GM19324 (cell line): Measurements from ENCODE around the gene ZBTB18.
A peak's percentile ranks its signal among the peaks of the same experiment; 100 is the strongest.

Experiments used
- ATAC-seq: cut with Tn5 transposase; IDR thresholded peaks from one replicate; pipeline ENCODE4 v1.9.1; 2021; ENCODE audit warnings: mild to moderate bottlenecking, moderate library complexity; ENCODE audit not compliant: unreplicated experiment, low FRiP score

The ZBTB18 gene

DNA sequence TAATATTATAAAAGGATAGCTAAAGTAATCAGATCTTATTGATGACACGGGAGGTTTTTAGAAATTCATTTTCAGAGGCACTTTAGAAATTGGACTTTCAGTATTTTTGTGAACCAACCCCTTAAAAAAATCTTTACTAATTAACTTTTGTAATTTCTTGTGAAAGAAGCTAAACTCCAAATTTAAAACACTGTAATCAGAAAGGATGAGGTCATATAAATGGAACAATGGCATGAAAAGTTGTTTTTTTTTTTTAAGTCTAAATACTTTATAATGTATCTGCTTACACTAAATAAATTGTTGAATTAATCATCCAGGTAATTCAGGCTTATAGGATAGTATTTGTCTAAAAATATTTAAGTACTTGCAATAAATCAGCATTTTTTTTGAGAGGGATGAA is 9.0 kb downstream of the ZBTB18 start:
- ATAC-seq: no peak

- peak; percentile 53 for ATAC-seq
Measured at GRCh38 chr1:244060686-244061085, 9.6 kb downstream of the ZBTB18 start.

DNA sequence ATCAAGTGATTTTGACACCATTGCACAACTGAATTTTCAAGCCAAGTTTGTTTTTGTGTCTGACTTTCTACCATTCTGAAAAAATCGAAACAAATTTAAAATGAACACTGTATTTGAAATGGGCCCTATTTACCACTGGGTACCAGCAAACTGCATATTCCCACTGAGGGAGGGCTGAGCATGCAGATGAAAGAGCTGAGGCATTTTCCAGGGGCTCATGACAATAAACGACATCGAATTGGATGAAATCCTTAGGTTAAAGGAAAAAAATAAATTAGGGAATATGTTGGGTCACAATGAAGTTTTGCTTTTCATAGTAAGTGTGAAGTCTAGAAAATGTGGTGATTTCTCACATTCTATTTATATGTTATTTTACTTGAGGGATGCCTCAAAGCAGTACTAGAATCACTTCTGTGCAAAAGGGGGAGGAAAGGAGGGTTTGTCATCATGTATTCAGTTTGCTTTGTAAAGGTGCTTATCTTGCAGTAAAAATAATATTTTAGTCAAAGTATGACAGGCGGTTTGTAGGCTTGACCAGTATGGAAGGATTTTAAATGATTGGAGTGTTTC is 11.2 kb downstream of the ZBTB18 start:
- ATAC-seq: no peak

GRCh38 chr1:244063498-244063897 is 12.4 kb downstream of the ZBTB18 start:
- ATAC-seq: no peak

DNA sequence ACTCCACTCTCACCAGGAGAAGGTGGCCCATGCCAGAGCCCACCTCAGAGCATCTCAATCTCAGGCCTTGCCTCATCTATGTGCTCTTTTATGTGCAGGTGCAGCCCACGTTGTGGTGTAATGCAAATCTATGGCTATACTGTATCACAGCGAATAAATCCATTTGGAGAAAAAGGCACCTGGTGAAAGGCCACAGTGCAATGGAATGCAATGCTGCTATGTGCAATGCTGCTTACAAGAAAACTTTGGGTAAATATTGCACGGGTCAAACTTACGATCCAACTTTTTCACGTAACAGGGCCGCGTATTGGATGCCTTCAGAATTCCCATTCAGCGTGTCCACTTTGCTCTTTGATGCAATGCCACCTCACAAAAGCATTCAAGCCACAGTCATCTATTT is 13.5 kb downstream of the ZBTB18 start:
- ATAC-seq: no peak

DNA sequence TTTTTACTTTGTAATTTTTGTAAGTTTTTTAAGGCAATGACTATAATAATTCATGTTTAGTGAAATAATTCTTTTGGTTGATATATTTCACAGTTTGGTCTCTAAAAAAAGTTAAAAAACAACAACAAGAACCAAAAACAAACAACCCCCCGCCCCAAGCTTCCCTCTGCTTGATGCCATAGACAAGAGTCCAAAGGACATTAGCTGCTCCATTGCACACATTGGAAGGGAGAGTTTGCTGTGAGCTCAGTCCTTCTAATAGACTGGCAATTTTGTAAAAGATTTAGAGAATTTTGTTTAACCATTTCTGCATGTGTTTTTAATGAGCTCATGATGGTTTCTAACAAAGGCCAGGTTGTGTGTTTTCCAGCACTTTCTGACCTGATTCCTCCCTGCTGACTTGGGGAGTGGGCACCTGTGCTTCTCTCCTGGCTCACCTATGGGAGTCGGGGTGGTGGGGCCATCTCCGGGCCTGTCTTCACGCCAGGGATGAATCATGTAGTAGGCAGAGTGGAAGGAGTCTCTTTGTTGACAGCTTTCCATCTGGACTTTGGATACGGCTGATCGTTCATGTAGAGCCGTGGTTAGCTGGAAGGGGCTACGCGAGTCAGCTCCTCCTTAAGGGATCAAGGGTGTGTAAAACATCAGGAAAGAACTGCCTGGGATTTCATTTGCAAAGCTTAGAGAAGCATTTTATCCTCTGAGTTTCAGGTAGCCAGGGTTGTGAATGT is 14.1 kb downstream of the ZBTB18 start:
- ATAC-seq: no peak

DNA sequence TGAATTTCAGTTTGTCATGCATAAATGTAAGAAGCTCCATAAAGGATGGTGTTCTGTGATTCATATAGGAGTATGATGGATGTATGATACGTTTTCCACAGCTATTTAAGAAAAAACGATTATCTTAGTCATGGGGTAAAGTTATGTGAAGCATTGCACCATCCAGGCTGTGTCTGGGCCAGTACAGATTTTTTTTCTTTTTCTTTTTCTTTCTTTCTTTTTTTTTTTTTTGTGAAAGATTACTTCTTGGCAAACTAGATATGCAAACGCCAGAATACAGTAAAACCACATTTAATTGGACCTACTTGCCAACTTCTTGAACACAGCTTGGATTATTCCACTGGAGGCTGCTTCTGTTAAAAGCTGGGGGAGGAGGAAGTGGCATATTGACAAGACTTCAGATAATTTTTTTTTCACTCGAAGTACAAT is 14.9 kb downstream of the ZBTB18 start:
- no peak for ATAC-seq

DNA sequence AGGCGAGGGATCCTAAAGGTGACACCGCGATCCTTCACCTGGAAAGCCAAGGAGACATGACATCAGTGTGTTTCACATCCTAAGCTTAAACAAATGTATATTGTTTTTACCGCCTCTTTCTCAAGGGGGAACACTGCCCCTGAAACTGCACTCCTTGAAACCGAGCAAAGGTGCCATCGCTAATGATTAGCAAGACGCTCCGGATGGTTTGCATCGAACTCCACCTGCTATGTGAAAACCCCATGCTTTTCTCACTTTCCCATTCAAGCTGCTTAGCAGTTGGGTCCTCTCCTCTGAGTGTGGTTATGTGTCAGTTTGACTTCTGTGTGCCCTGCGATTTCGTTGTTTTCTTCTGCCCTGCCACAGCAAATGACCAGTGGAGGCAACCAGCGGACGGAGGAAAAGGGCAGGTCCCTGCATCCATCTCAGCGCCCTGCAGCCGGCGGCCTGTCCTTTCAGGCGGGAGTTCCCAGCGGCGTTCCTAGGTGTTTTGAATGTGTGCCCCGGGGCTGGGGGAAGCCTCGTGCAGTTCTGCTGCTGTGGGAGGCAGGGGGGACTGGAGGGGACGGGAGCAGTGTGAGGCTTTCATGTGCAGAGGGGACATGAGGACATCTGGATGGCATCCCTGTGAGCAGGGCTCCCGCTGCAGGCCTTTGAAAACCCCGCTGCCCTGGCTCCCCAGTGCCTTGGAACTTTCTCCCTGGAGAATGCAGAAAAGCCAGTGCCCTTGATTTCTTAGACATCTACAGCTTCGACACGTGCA is 16.1 kb downstream of the ZBTB18 start:
- no peak for ATAC-seq

DNA sequence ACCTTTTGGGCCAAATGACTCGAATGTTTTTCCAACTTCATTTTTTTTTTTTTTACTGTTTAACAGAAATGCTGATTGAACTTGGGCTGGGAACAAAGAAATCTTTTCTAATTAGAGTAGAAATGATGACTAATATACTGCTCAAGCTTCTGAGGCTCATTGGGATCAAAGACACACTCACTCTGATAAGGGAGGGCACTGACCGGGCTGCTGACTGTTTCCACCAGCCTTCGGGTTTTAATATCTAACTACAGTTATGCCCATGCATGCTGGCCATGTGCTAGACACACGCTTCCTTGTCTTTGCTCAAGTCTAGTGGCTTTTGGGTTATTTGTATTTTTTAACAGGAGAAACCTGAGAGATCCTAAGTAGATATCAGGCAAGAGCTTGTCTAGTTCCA is 16.8 kb downstream of the ZBTB18 start:
- ATAC-seq: no peak

DNA sequence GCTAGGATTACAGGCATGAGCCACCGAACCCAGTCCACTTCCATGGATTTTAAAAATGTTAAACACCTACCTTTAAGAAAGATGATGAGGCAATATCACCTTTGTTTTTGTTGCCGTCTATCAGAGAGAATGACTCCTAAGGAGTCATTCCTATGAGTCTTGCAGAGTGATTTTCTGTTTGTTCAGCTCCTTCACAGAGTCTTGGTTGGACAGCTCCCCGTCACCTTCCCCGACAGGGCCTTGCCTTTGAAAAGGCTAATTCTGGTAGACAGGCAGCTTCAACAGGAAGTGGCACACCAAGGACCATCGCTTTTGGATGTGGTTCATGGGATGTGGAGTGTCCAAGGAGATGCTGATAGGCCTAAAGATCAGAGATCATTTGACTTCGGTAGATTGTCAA is 17.5 kb downstream of the ZBTB18 start:
- ATAC-seq: no peak

DNA sequence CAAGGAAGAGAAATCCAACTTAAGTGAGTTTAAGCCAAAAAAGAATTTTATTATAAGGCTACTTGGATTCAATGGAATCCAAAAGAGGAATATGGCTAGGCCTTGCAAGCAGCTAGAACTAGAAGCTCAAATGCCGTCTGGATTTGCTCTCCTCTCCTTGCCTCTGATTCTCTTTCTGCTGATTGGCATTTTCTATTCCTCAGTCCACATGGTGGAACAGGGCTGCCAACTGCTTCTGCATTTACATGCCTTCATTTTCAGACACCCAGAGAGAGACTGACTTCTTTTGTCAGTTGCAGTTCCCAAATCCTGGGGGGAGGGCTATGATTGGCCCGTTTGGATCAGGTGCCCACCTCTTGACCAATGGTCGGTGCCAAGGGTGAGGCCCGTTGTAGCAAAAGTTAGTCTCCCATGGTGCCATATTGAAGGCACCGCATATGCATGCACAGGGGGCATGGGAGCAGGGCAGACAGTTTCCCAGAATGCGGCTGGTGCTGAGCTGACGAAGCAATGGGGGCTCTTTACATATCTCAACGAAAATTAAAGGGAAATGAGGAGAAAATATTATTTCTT is 18.3 kb downstream of the ZBTB18 start:
- ATAC-seq: no peak

GRCh38 chr1:244074559-244075171 is 23.6 kb downstream of the ZBTB18 start:
- peak; percentile 55 for ATAC-seq

DNA sequence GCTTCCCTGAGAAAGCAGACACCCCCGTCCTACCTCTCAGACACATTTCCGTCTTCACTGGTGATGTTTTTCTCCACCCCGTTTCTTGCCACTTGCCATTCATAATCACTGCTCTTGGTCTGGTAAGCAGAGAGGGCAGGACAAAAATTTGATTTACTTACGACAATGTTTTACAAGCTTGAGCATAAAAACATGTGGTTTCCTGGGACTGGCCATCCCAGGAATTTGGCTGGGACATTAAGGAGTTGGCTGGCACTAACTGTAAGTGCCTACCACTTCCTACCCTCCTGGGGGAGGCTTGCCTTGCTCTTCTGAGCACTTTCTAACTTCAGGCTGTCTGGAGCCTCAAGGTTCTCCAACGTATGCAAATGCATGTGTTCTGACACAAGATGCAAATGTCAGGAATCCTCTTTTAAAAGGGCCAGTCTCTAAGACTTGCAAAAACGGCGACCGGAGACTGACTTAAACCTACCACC is 24.2 kb downstream of the ZBTB18 start:
- ATAC-seq: peak; percentile 19

- ATAC-seq: no peak
Measured at GRCh38 chr1:244076740-244077139, 25.7 kb downstream of the ZBTB18 start.

GRCh38 chr1:244077473-244078220 is 26.6 kb downstream of the ZBTB18 start:
- ATAC-seq: no peak

DNA sequence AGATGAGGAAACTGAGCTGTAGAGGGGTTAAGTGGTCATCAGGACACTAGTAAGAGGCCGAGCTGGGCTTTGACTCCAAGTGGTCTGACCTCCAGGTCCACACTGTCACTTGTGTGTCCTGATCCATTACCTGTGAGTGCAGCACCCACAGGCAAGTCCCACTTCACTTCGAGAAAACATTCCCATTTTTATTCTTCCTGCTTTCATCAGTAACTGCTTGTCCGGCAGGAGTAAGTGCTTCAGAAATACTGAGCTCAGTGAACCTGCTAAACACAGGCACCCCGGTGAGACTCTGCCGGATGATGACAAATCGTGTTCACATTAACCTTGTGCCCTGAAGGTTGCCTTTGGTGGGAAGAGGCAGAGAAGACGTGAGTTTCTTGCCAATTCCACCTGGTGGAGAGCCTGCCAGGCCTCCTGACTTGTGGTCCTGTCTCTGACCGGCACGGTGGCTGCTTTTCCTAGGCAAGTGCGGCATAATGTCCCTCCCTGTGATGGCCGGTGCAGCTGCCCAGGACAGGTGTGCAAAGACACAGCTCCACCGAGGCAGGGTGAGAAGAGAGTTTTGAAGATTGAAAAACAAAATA is 29.4 kb downstream of the ZBTB18 start:
- ATAC-seq: no peak

DNA sequence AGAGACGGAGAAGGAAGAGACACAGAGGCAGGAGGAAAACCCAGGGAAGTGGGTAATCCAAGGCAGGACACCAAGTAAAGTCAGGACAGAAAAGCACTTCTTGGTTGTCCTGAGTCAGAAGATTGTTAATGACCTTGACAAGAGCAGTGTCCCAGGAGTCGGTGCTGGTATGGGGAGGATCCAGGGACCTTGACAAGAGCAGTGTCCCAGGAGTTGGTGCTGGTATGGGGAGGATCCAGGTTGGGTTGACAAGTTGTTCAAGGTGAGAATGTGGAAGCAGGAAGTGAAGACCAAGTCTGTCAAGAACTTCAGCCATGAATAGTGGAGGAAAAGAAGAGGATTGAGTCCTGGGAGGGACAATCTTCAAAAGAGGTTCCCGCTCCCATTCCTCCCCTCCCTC is 31.9 kb downstream of the ZBTB18 start:
- no peak for ATAC-seq

- no peak for ATAC-seq
Measured at GRCh38 chr1:244083383-244083943, 32.4 kb downstream of the ZBTB18 start.

GRCh38 chr1:244084763-244085162 is 33.7 kb downstream of the ZBTB18 start:
- ATAC-seq: no peak
